KBM-7 (cell line): ENCODE results near the gene INKA2.
A peak's percentile ranks its signal among the peaks of the same experiment; 100 is the strongest.

Source experiments
- DNase-seq: peaks from one replicate; pipeline ENCODE4 v3.0.0-alpha.2; 2015
- in situ Hi-C: fragments of 300-500 bp; cut with MboI; formaldehyde crosslinking; loops from 2 replicates; pipeline ENCODE4 v1.14.3; 2020; ENCODE audit warnings: low sequenced_read_pairs, low pct_unique_long_range_greater_than_20kb, mixed read lengths

Gene INKA2

GRCh38 chr1:111735321-111735720 lies 3.9 kb downstream of the INKA2 start:
- in situ Hi-C loops: no loop called here
- DNase-seq: no peak

GRCh38 chr1:111734856-111735255 lies 4.3 kb downstream of the INKA2 start:
- no peak for DNase-seq
- in situ Hi-C loops: no loop called here

GRCh38 chr1:111734426-111734825 lies 4.8 kb downstream of the INKA2 start:
- no peak for DNase-seq
- in situ Hi-C loops: no loop called here

- in situ Hi-C loops: no loop called here
- DNase-seq: peak; percentile 69
Observed at GRCh38 chr1:111733992-111734341, 5.2 kb downstream of the INKA2 start.

GRCh38 chr1:111733183-111733991 lies 5.8 kb downstream of the INKA2 start:
- in situ Hi-C loops: no loop called here
- DNase-seq: peak; percentile 82

- DNase-seq: no peak
- in situ Hi-C loops: no loop called here
Observed at GRCh38 chr1:111732718-111733117, 6.5 kb downstream of the INKA2 start.

GRCh38 chr1:111731956-111732355 lies 7.2 kb downstream of the INKA2 start:
- in situ Hi-C loops: no loop called here
- DNase-seq: no peak

- DNase-seq: no peak
- in situ Hi-C loops: no loop called here
Observed at GRCh38 chr1:111730706-111731105, 8.5 kb downstream of the INKA2 start.

- no peak for DNase-seq
- in situ Hi-C loops: no loop called here
Observed at GRCh38 chr1:111729946-111730681, 9.1 kb downstream of the INKA2 start.

GRCh38 chr1:111729271-111729921 lies 9.8 kb downstream of the INKA2 start:
- DNase-seq: no peak
- in situ Hi-C loops: no loop called here

GRCh38 chr1:111727056-111727455 lies 12.1 kb downstream of the INKA2 start:
- in situ Hi-C loops: no loop called here
- no peak for DNase-seq

- DNase-seq: no peak
- in situ Hi-C loops: no loop called here
Observed at GRCh38 chr1:111725192-111725591, 14.0 kb downstream of the INKA2 start.

- in situ Hi-C loops: no loop called here
- DNase-seq: no peak
Observed at GRCh38 chr1:111723871-111724270, 15.3 kb downstream of the INKA2 start.

GRCh38 chr1:111723091-111723806 lies 15.9 kb downstream of the INKA2 start:
- in situ Hi-C loops: no loop called here

GRCh38 chr1:111720977-111721786 lies 18.0 kb downstream of the INKA2 start:
- in situ Hi-C loops: no loop called here
- no peak for DNase-seq

More at GRCh38 chr1:111723091-111723806, 15.9 kb downstream of the INKA2 start:
- DNase-seq: no peak

GRCh38 chr1:111720274-111720976 lies 18.8 kb downstream of the INKA2 start:
- in situ Hi-C loops: no loop called here
- no peak for DNase-seq

- no peak for DNase-seq
- in situ Hi-C loops: no loop called here
Observed at GRCh38 chr1:111719674-111720132, 19.5 kb downstream of the INKA2 start.

GRCh38 chr1:111719135-111719534 lies 20.1 kb downstream of the INKA2 start:
- DNase-seq: no peak
- in situ Hi-C loops: no loop called here
